Activated naive CD4-positive, alpha-beta T cell treated with anti-CD3 and anti-CD28 coated beads for 36 hours (primary cell): ENCODE data around the gene MED12L. TPM values are rescaled to one million over a fixed set of nuclear protein-coding genes. Genes with fewer than 3 reads are reported as not detected.

Experiments
- CTCF ChIA-PET: fragments of 350-600 bp; sonication (Branson Sonifier 250); formaldehyde crosslinking; loops from one replicate; lab custom pipeline; 2021; ENCODE audit warnings: antibody characterized with exemption; lab: Charles Lee
- DNase-seq: peaks from one replicate; pipeline ENCODE4 v3.0.0-alpha.2; 2020
- H3K27ac Mint-ChIP-seq: one replicate; pipeline ENCODE4 v1.8.0; 2021; ENCODE audit warnings: mild to moderate bottlenecking, mixed read lengths
- H3K27me3 Mint-ChIP-seq: one replicate; pipeline ENCODE4 v1.8.0; 2021; ENCODE audit warnings: low read depth, mixed read lengths
- H3K36me3 Mint-ChIP-seq: one replicate; pipeline ENCODE4 v1.8.0; 2021; ENCODE audit warnings: low read depth, mixed read lengths
- H3K4me1 Mint-ChIP-seq: one replicate; pipeline ENCODE4 v1.8.0; 2021; ENCODE audit warnings: low read depth, mixed read lengths
- H3K4me3 Mint-ChIP-seq: one replicate; pipeline ENCODE4 v1.8.0; 2021; ENCODE audit warnings: mild to moderate bottlenecking, moderate library complexity, mixed read lengths
- H3K9me3 Mint-ChIP-seq: one replicate; pipeline ENCODE4 v1.8.0; 2021; ENCODE audit warnings: mixed read lengths
- intact Hi-C: fragments of 100-400 bp; cut with micrococcal nuclease; formaldehyde crosslinking; loops from one replicate; pipeline ENCODE4 v1.15.1; 2023
- total RNA-seq, 2 experiments: library from RNA; stranded (reverse); gene quantifications; one replicate each; pipeline ENCODE4 v1.2.3, GENCODE V29; 2021

MED12L gene
- total RNA-seq, 2 experiments from 2014 or later: 1.4 to 2.0 TPM

DNA sequence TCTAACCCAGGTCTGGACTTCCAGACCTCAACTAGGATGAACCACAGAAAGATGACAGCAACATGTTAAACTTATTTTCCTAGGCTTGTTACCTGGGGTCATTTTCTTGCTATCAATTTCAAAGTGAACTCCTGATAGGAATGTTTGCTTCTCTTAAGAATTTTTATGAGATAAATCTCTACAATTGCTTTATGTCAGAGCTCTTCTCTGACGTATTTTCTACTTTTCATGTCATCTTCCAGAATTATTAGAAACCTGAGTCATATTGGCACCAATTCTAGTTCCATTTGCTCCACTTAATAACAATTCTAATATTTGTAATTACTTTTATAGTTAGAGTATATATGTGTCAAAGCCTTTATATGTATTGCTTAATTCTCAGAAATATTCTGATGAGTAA, 377.5 kb downstream of the MED12L start:
- CTCF ChIA-PET: interaction anchor here (1.5 kb wide), 1 partner anchor 375 kb away, joined by 3 read pairs; no protein-coding TSS in a partner anchor
- Mint-ChIP-seq H3K27ac (no peak overlapping the region), H3K4me3 (no peak overlapping the region), H3K27me3 (peaks cover 17% of the 10 kb centered on the region), H3K4me1 (peaks cover 2% of the 10 kb centered on the region), H3K9me3 (no peaks in the 10 kb centered on the region), H3K36me3 (no peaks in the 10 kb centered on the region)
- intact Hi-C loops: loop anchor here (10.0 kb wide), 1 partner anchor 298 kb away; no protein-coding TSS in a partner anchor
- no peak for DNase-seq

DNA sequence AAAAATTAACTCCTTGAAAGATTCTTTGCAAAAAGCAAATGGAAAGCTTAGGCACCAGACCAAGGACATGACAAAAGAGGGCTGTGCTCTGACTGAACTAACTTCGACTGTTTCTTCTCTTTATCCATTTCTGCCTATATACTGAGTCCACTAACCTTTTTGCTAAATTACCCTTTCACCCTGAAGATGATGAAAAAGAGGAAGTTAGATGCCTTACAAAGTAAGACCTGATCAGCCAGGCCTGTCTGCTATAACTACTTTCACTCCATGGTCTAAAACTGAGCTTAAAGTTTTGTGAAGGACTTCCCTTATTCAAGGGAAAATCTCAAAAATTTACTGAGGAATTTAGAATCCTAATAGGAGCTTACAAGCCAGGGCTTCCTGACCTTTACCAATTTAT, 381.6 kb downstream of the MED12L start:
- intact Hi-C loops: loop anchor here (10.0 kb wide), 1 partner anchor 302 kb away; no protein-coding TSS in a partner anchor
- peaks cover 4% of the 10 kb centered on the region for H3K27me3 Mint-ChIP-seq
- CTCF ChIA-PET: interaction anchor here (0.7 to 5.5 kb wide), 10 partner anchors 9 to 452 kb away, joined by 3 to 32 read pairs (median 6); no protein-coding TSS in a partner anchor

DNA sequence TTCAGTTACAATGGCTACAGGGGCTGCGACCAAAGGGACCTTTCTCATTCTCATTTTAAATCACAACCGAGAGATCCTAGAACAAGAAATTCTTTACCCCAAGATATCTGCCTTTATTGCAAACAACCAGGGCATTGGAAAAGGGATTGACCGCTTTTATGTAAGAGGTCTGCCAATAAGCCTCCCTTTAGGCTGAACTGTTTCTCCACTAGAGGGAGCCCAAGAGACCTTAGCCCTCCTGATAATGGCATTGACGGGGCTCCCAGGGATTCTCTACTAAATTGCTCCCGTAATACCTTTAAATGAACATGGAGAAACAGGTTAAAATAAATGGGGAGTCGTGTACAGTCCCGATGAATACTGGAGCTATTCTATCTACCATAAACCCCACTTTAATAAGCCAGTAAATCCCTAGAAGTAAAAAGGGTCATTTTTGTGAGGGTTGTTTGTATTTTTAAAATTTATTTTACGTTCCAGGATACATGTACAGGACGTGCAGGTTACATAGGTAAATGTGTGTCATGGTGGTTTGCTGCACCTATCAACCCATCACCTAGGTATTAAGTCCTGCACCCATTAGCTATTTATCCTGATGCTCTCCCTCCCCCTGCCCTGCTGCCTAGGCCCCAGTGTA, 382.9 kb downstream of the MED12L start:
- Mint-ChIP-seq H3K4me3 (no peak overlapping the region), H3K27me3 (peaks cover 4% of the 10 kb centered on the region), H3K36me3 (no peaks in the 10 kb centered on the region), H3K27ac (no peak overlapping the region), H3K9me3 (no peaks in the 10 kb centered on the region), H3K4me1 (no peaks in the 10 kb centered on the region)
- intact Hi-C loops: loop anchor here (1.0 to 10.0 kb wide), 4 partner anchors 241 to 450 kb away; no protein-coding TSS in a partner anchor
- peak; percentile 40 for DNase-seq
- CTCF ChIA-PET: interaction anchor here (0.7 to 5.5 kb wide), 15 partner anchors 7 to 1338 kb away, joined by 3 to 32 read pairs (median 5); no protein-coding TSS in a partner anchor

More for the DNA sequence above, 381.6 kb downstream of the MED12L start:
- Mint-ChIP-seq H3K4me1 (no peaks in the 10 kb centered on the region), H3K9me3 (no peaks in the 10 kb centered on the region), H3K27ac (no peak overlapping the region), H3K36me3 (no peaks in the 10 kb centered on the region), H3K4me3 (no peak overlapping the region)
- DNase-seq: no peak

DNA sequence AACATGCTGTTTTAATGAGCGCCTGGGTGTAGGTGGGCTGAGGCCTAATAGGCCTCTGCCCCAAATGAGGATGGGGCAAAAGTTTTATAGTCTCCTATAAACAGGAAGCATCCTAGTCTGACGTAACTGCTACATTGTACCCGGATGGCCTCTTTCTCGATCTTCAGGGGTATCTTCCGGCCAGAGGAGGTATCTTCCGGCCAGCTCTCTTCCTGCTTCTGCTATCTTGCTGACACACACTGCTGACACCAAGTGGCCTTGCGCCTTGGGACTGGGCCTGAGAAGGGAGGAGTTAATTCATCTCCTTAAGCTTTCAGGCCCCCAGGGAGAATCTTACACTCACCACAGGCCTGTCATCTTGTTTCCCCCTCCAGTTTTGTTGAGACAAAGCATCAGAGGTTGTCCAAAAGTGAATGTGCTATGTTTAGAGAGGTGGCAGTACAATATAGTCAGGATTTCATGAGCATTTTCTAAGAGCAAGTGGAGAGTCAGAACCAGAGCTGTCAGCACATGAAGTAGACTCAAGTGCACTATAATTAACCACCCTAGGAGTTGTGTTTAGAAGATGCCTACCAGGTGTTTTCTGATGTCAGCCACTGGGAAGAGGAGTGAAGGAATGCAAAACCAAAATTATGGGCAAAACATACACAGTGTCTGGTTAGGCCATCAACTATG, 391.0 kb downstream of the MED12L start:
- CTCF ChIA-PET: interaction anchor here (1.5 kb wide), 1 partner anchor 9 kb away, joined by 5 read pairs; no protein-coding TSS in a partner anchor
- Mint-ChIP-seq H3K4me3 (no peak overlapping the region), H3K27me3 (no peaks in the 10 kb centered on the region), H3K9me3 (peaks cover under 1% of the 10 kb centered on the region), H3K4me1 (no peaks in the 10 kb centered on the region), H3K27ac (no peak overlapping the region), H3K36me3 (no peaks in the 10 kb centered on the region)
- intact Hi-C loops: no loop called here
- DNase-seq: no peak

DNA sequence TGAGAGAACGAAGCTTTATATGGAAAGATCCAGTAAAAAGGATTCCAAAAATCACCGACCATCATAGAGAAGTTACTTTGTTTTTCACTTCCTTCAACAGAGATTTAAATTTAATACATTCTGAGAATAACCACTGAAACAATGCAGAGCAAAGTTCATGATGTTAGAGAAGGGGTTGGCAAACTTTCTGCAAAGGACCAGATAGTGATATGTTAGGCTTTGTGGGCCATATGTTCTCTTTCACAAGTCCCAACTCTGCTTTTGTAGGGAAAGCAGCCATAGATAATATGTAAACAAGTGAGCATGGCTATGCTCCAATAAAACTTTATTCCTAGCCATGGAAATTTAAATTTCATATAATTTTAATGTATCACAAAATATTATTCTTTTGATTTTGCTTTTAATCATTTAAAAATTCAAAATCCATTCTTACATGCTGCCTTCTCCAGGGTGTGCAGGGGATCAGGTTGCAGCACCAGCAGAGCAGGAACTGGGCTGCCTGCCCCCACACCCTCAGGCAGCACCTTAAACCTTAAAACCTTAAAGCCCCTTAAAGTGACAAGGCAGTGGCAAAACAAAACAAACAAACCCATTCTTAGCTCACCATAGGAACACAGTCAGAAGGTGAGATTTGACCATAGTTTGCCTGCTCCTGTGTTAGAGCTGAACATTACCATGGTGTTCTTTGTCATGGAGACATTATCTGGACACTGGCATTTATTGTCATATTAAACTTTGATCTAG, 392.3 kb downstream of the MED12L start:
- peaks cover 4% of the 10 kb centered on the region for H3K27me3 Mint-ChIP-seq
- no peak overlapping the region for H3K4me3 Mint-ChIP-seq
- peaks cover 1% of the 10 kb centered on the region for H3K36me3 Mint-ChIP-seq
- no peak for DNase-seq
- H3K4me1 Mint-ChIP-seq: no peaks in the 10 kb centered on the region
- CTCF ChIA-PET: no interaction called here
- peaks cover 9% of the 10 kb centered on the region for H3K9me3 Mint-ChIP-seq
- no peak overlapping the region for H3K27ac Mint-ChIP-seq
- intact Hi-C loops: no loop called here

DNA sequence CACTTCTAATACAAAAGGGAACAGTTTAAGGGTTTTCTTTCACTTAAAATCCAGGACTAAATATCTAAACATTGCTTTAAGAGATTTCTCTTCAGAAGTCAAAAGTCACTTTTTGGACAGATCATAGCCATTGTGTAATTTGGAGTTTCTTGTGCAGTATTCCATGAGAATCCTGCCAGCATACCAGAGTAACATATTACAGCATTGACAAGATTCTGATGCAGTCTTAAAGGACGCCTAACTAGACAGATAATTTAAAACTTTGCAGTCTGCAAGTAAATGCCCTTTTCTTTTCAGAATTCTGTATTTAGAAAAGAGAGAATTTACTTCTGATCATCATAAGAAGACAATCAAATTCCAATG, 392.9 kb downstream of the MED12L start:
- CTCF ChIA-PET: interaction anchor here (2.9 kb wide), 1 partner anchor 10 kb away, joined by 13 read pairs; no protein-coding TSS in a partner anchor
- Mint-ChIP-seq H3K27me3 (peaks cover 4% of the 10 kb centered on the region), H3K27ac (no peak overlapping the region), H3K9me3 (peaks cover 11% of the 10 kb centered on the region), H3K36me3 (peaks cover 1% of the 10 kb centered on the region), H3K4me3 (no peak overlapping the region), H3K4me1 (no peaks in the 10 kb centered on the region)
- intact Hi-C loops: no loop called here
- DNase-seq: no peak

DNA sequence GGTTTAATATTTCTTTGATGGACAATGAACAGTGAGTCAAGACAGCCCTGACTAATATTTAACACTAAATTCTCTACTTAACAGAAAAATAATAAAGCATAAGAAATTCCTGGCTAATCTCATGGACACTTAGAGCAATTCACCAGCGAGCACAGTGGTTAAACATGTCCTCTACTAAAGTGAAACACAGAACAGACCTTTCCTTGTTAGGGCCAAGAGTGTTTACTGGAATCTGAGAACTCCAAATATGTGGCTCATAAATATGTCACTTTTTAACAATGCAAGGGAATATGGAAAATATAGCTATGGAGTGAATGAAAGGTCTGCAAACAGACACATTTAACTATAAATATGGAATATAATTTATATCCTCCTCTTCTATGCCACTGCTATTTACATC, 394.0 kb downstream of the MED12L start:
- Mint-ChIP-seq H3K27me3 (peaks cover 4% of the 10 kb centered on the region), H3K4me3 (no peak overlapping the region), H3K27ac (no peak overlapping the region), H3K4me1 (no peaks in the 10 kb centered on the region), H3K9me3 (peaks cover 11% of the 10 kb centered on the region), H3K36me3 (peaks cover 1% of the 10 kb centered on the region)
- CTCF ChIA-PET: interaction anchor here (0.6 to 2.9 kb wide), 2 partner anchors 11 to 152 kb away, joined by 4 to 13 read pairs; no protein-coding TSS in a partner anchor
- intact Hi-C loops: no loop called here
- no peak for DNase-seq

DNA sequence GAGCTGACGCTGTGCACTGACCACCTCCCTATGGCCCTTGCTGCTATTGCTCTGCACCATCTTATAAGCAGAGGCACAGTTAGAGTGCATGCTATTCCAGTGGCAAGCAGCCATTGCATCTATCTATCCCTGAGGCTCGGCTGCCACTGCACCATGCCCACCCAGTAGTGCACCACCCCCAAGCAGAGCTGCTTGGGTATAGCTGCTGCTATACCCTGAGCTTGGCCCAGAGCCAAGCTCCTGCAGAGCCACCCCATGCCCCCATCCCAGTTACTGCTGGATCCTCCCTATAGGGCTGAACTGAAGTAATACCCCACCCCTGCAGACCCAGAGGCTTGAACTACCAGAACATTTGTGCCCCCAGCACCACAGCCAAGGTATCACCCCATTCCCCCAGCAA, 395.0 kb downstream of the MED12L start:
- H3K36me3 Mint-ChIP-seq: peaks cover 1% of the 10 kb centered on the region
- H3K27ac Mint-ChIP-seq: no peak overlapping the region
- H3K4me3 Mint-ChIP-seq: no peak overlapping the region
- no peak for DNase-seq
- H3K27me3 Mint-ChIP-seq: peaks cover 9% of the 10 kb centered on the region
- H3K4me1 Mint-ChIP-seq: no peaks in the 10 kb centered on the region
- H3K9me3 Mint-ChIP-seq: peaks cover 15% of the 10 kb centered on the region
- CTCF ChIA-PET: interaction anchor here (2.9 kb wide), 1 partner anchor 12 kb away, joined by 13 read pairs; no protein-coding TSS in a partner anchor
- intact Hi-C loops: no loop called here

DNA sequence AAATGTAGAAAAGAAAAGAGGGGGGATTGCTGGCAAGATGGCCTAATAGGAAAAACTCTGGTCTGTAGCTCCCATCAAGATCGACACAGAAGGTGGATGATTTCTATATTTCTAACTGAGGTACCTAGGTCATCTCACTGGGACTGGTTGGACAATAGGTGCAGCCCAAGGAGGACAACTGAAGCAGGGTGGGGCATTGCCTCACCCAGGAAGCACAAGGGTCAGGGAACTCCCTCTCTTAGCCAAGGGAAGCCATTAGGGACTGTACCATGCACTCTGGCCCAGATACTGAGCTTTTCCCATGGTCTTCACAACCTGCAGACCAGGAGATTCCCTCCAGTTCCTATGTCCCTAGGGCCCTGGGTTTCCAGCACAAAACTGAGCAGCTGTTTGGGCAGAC, 398.0 kb downstream of the MED12L start:
- intact Hi-C loops: no loop called here
- Mint-ChIP-seq H3K27ac (no peak overlapping the region), H3K4me3 (no peak overlapping the region), H3K27me3 (peaks cover 12% of the 10 kb centered on the region), H3K9me3 (peaks cover 15% of the 10 kb centered on the region), H3K4me1 (no peaks in the 10 kb centered on the region), H3K36me3 (peaks cover 1% of the 10 kb centered on the region)
- CTCF ChIA-PET: interaction anchor here (1.8 kb wide), 1 partner anchor 15 kb away, joined by 12 read pairs; no protein-coding TSS in a partner anchor
- no peak for DNase-seq

DNA sequence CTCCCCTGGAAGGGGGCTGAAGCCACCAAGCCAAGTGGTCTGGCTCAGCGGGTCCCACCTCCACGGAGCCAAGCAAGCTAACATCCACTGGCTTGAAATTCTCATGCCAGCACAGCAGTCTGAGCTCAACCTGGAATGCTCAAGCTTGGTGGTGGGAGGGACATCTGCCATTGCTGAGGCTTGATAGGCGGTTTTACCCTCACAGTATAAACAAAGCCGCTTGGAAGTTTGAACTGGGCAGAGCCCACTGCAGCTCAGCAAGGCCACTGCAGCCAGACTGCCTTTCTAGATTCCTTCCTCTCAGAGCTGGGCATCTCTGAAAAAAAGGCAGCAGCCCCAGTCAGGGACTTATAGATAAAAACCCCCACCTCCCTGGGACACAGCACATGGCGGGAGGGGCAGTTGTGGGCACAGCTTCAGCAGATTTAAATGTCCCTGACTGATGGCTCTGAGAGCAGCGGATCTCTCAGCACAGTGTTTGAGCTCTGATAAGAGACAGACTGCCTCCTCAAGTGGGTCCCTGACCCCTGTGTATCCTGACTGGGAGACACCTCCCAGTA, 398.6 kb downstream of the MED12L start:
- CTCF ChIA-PET: no interaction called here
- H3K4me1 Mint-ChIP-seq: no peaks in the 10 kb centered on the region

More for the DNA sequence above, 398.6 kb downstream of the MED12L start:
- no peak overlapping the region for H3K4me3 Mint-ChIP-seq
- H3K9me3 Mint-ChIP-seq: peaks cover 15% of the 10 kb centered on the region
- no peak overlapping the region for H3K27ac Mint-ChIP-seq
- intact Hi-C loops: no loop called here
- no peak for DNase-seq
- peaks cover 1% of the 10 kb centered on the region for H3K36me3 Mint-ChIP-seq
- peaks cover 12% of the 10 kb centered on the region for H3K27me3 Mint-ChIP-seq
